K562 (cell line): ENCODE results near the gene CAPS.

ENCODE experiments used
- RERE ChIP-seq: sonication (generic); formaldehyde crosslinking; IDR thresholded peaks from 2 replicates; pipeline ENCODE4 v1.8.0; 2023; ENCODE audit warnings: missing genetic modification reagents, mild to moderate bottlenecking, borderline replicate concordance
- XRCC4 ChIP-seq: IDR thresholded peaks from one replicate; pipeline ENCODE4 v1.6.1; 2011; ENCODE audit not compliant: insufficient read depth, insufficient read length; ENCODE audit errors: extremely low read depth

GRCh38 chr19:5922161-5922545 is 8.1 kb downstream of the CAPS start:
- TF ChIP-seq XRCC4 = no peak
- TF ChIP-seq RERE (CRISPR knock-in tag) = no peak
